ENCODE results near the gene MTARC2. TPM values are rescaled to one million over a fixed set of nuclear protein-coding genes. Genes with fewer than 3 reads are reported as not detected.
A peak's percentile ranks its signal among the peaks of the same experiment; 100 is the strongest.

Gene MTARC2
- total and polyA plus RNA-seq, 2 donors from 2014 or later, result 28.6 to 95.2 TPM

DNA sequence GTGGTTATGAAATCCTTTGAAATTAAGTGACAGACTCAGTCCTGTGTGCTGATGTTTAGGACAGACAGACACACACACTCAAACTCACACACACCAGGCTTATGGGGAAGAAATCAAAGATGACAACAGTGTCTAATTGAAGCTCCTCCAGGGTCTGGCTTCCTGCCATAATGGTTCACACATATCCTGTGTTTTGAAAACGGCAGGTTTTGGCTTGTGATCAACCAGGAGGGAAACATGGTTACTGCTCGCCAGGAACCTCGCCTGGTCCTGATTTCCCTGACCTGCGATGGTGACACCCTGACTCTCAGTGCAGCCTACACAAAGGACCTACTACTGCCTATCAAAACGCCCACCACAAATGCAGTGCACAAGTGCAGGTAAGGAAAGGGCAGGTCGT is 43.2 kb downstream of the MTARC2 start:
- Histone ChIP-seq H3K36me3 (ENCODE audit: control insufficient read depth in 2 of 3, insufficient read depth in 3 of 3, low read length in 3 of 3) (no peaks in the 10 kb centered on the region), H3K4me3 (ENCODE audit: low read length in 3 of 3) (no peak overlapping the region), H3K9ac (ENCODE audit: low read length in 3 of 3) (no peak overlapping the region), H3K9me3 (ENCODE audit: control insufficient read depth in 2 of 3, insufficient read depth in 1 of 3, low read length in 3 of 3) (no peaks in the 10 kb centered on the region), H3K27me3 (ENCODE audit: control insufficient read depth, insufficient read depth, low read length) (no peaks in the 10 kb centered on the region), H3K4me1 (ENCODE audit: control insufficient read depth in 2 of 3, insufficient read depth in 2 of 3, low read depth in 1 of 3, low read length in 3 of 3) (peaks cover 0 to 9% (median 0%) of the 10 kb centered on the region in 3 donors), H3K27ac (ENCODE audit: low read depth in 2 of 2, low read length in 2 of 2) (peak overlapping the region in 1 of 2 donors; percentile 40)
- TF ChIP-seq, protein P1, sequence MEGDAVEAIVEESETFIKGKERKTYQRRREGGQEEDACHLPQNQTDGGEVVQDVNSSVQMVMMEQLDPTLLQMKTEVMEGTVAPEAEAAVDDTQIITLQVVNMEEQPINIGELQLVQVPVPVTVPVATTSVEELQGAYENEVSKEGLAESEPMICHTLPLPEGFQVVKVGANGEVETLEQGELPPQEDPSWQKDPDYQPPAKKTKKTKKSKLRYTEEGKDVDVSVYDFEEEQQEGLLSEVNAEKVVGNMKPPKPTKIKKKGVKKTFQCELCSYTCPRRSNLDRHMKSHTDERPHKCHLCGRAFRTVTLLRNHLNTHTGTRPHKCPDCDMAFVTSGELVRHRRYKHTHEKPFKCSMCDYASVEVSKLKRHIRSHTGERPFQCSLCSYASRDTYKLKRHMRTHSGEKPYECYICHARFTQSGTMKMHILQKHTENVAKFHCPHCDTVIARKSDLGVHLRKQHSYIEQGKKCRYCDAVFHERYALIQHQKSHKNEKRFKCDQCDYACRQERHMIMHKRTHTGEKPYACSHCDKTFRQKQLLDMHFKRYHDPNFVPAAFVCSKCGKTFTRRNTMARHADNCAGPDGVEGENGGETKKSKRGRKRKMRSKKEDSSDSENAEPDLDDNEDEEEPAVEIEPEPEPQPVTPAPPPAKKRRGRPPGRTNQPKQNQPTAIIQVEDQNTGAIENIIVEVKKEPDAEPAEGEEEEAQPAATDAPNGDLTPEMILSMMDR (IDR thresholded peaks at IDR 0.05; ENCODE audit: borderline replicate concordance, extremely low read depth, insufficient read depth), result no peak
- FAIRE-seq (no peak), DNase-seq (no peak)
- intact Hi-C loops (cut with DNase I), result no loop called here

DNA sequence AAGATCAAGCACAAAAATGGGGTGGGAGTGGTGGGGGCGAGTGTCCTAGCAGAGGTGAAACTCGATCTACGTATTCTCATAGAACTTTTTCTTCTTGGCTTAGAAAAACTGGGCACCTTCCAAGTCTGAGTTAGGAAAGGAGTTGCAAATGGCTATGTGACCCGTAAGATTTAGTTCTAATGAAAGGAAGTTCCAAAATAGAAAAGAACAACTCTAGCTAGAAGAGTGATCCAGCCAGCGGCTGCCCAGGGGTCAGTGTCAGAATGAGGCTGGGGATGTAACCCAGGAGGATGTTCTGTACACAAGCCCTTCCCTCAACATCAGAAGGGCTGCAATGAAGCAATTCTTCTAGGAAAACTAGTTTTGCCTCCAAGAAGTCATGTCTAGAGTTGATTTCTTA is 43.8 kb downstream of the MTARC2 start:
- no peak overlapping the region for H3K9ac ChIP-seq (ENCODE audit: low read length in 3 of 3)
- H3K27me3 ChIP-seq (ENCODE audit: control insufficient read depth, insufficient read depth, low read length), result no peaks in the 10 kb centered on the region
- DNase-seq, result peak in 1 of 5 donors; percentile 85
- peak overlapping the region in 1 of 2 donors; percentile 40 for H3K27ac ChIP-seq (ENCODE audit: low read depth in 2 of 2, low read length in 2 of 2)
- FAIRE-seq, result no peak
- H3K9me3 ChIP-seq (ENCODE audit: control insufficient read depth in 2 of 3, insufficient read depth in 1 of 3, low read length in 3 of 3), result no peaks in the 10 kb centered on the region
- intact Hi-C loops (cut with DNase I), result no loop called here
- H3K4me3 ChIP-seq (ENCODE audit: low read length in 3 of 3), result no peak overlapping the region
- peaks cover 0 to 6% (median 0%) of the 10 kb centered on the region in 3 donors for H3K4me1 ChIP-seq (ENCODE audit: control insufficient read depth in 2 of 3, insufficient read depth in 2 of 3, low read depth in 1 of 3, low read length in 3 of 3)
- TF ChIP-seq, protein P1 (IDR thresholded peaks at IDR 0.05; ENCODE audit: borderline replicate concordance, extremely low read depth, insufficient read depth), result no peak
- no peaks in the 10 kb centered on the region for H3K36me3 ChIP-seq (ENCODE audit: control insufficient read depth in 2 of 3, insufficient read depth in 3 of 3, low read length in 3 of 3)

- H3K27ac ChIP-seq (ENCODE audit: low read depth in 2 of 2, low read length in 2 of 2), result no peak overlapping the region
- no peak overlapping the region for H3K9ac ChIP-seq (ENCODE audit: low read length in 3 of 3)
- FAIRE-seq (no peak), DNase-seq (no peak)
- no peak overlapping the region for H3K4me3 ChIP-seq (ENCODE audit: low read length in 3 of 3)
- no peaks in the 10 kb centered on the region for H3K9me3 ChIP-seq (ENCODE audit: control insufficient read depth in 2 of 3, insufficient read depth in 1 of 3, low read length in 3 of 3)
- H3K4me1 ChIP-seq (ENCODE audit: control insufficient read depth in 2 of 3, insufficient read depth in 2 of 3, low read depth in 1 of 3, low read length in 3 of 3), result peaks cover 0 to under 1% (median 0%) of the 10 kb centered on the region in 3 donors
- intact Hi-C loops (cut with DNase I), result no loop called here
- TF ChIP-seq, protein P1 (IDR thresholded peaks at IDR 0.05; ENCODE audit: borderline replicate concordance, extremely low read depth, insufficient read depth), result no peak
- no peaks in the 10 kb centered on the region for H3K27me3 ChIP-seq (ENCODE audit: control insufficient read depth, insufficient read depth, low read length)
- H3K36me3 ChIP-seq (ENCODE audit: control insufficient read depth in 2 of 3, insufficient read depth in 3 of 3, low read length in 3 of 3), result no peaks in the 10 kb centered on the region
Observed at GRCh38 chr1:220796530-220796929, 48.4 kb downstream of the MTARC2 start.

DNA sequence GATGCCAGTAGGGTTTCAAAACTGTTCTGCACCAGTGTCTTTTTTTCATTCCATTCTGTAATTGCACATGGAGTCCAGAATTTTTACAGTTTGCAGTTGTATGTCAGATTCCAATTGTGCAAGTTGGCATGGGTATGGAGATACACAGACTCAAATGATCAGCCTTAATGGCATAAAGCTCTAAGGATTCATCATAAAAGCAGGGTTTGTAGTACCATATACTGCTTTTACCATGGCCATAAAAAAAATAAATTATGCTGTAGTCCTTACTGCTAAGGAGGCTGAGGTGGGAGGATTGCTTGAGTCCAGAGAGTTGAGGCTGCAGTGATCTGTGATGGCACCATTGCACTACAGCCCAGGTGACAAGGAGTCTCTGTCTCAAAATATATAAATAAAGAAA is 48.9 kb downstream of the MTARC2 start:
- TF ChIP-seq, protein P1 (IDR thresholded peaks at IDR 0.05; ENCODE audit: borderline replicate concordance, extremely low read depth, insufficient read depth), result no peak
- Histone ChIP-seq H3K4me1 (ENCODE audit: control insufficient read depth in 2 of 3, insufficient read depth in 2 of 3, low read depth in 1 of 3, low read length in 3 of 3) (no peaks in the 10 kb centered on the region), H3K27me3 (ENCODE audit: control insufficient read depth, insufficient read depth, low read length) (no peaks in the 10 kb centered on the region), H3K4me3 (ENCODE audit: low read length in 3 of 3) (no peak overlapping the region), H3K9me3 (ENCODE audit: control insufficient read depth in 2 of 3, insufficient read depth in 1 of 3, low read length in 3 of 3) (no peaks in the 10 kb centered on the region), H3K27ac (ENCODE audit: low read depth in 2 of 2, low read length in 2 of 2) (no peak overlapping the region), H3K36me3 (ENCODE audit: control insufficient read depth in 2 of 3, insufficient read depth in 3 of 3, low read length in 3 of 3) (peaks cover 0 to 4% (median 0%) of the 10 kb centered on the region in 3 donors), H3K9ac (ENCODE audit: low read length in 3 of 3) (no peak overlapping the region)
- intact Hi-C loops (cut with DNase I), result no loop called here
- DNase-seq (no peak), FAIRE-seq (no peak)
